ENCODE data around the gene MYEOV. TPM values are rescaled to one million over a fixed set of nuclear protein-coding genes. Genes with fewer than 3 reads are reported as not detected.

Gene MYEOV
- total RNA-seq, 1 donor from 2014 or later, result 1.3 TPM

DNA sequence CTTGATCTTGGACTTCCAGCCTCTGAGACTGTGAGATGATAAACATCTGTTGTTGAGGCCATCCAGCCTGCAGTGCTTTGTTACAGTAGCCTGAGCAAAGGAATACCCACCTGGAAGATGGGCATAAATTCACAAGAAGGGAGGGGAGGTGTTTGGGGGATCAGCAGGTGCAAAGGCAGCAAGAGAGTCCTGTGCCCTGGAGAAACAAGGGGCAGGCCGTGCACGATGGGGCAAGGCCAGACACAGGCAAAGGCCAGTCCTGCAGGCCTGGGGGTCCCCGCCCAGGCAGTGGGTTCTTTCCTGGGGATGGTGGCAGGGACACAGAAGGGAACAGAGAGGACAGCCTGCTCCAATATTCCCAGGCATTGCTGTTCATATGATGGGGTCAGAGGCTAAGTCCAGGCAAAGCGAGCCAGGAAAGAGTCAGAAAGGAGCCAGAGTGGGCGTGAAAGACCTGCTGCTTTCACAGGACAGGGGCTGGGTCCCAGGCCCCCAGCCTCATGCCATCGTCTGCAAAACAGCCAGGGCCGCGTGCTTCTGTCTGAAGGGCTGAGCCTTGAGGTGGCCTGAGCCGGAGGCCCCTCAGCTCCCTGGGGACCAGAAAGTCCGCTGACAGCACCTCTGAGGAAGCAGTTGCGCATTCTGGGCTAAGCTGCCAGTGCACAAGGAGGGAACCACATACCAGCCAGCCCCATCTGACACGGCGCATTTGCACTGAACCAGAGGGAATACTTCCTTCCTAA lies 48.8 kb downstream of the MYEOV start:
- DNase-seq, result no peak

DNA sequence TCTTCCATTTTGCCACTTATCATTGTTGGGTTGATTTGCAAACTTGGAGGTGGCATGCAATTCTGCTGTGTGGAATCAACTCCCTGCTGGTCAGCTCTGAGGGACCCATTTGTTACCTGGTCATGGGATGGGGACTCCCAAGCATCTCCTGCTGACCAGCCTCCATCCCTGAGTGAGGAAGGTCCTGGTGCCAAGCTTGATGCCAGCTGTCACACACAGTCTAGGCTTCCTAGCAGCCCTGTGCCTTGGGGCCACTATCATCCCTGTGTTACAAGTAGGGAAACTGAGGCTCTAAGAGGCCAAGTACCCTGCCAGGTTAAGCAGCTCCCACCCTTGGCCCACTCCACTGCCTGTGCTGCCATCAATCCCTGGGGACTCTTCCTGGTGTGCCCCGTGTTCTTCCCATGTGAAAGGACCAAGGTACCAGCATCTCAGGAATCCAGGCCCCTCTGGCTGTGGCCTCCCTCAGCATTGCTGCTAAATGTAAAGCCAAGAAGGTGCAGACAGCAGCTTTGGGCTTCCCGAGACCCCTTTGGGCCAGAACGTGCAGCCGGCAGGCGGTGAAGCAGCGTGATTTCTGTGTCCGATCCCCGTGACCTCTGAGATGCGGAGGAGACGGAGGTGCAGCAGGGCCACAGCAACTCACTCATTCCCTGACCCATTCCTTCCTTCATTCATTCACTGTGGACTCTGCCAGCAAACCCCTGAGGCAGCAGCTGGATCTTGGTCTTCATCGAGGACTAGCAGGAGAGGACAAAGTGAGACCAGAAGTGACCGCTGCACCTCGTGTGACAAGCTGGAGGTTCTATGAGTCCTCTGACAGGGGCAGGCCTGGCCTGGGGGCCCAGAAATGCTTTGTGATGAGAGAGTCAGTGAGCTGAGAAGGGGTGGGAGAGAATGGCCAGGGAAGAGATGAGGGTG lies 49.7 kb downstream of the MYEOV start:
- no peak for DNase-seq

DNA sequence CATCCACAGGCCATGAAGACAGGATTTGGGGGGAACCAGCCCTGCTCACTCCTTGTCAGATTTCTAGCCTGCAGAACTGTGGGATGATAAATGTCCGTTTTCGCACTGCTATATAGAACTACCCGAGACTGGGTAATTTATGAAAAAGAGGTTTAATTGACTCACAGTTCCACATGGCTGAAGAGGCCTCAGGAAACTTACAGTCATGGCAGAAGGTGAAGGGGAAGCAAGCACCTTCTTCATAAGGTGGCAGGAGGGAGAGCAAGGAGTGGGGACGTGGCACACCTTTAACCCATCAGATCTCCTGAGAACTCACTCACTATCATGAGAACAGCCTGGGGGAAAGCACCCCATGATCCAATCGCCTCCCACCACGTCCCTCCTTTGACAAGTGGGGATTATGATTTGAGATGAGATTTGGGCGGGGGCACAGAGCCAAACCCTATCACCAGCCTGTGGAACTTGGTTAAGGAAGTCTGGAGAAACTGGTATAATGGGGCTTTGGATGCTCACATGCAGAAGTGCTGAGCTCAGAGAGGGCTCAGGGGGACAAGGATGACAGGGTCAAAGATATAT lies 50.7 kb downstream of the MYEOV start:
- DNase-seq, result no peak

Other genes starting within 250 kb of the MYEOV start
- gene TPCN2, start 245.2 kb upstream of the MYEOV start, total RNA-seq, result 11.5 TPM
- gene SMIM38, start 138.2 kb upstream of the MYEOV start, total RNA-seq, result 0.51 TPM
- not detected for gene LINC01488, start 187.5 kb downstream of the MYEOV start, total RNA-seq